ENCODE data around the gene ILRUN. TPM values are rescaled to one million over a fixed set of nuclear protein-coding genes. Genes with fewer than 3 reads are reported as not detected.
"Not testable (repeated sequence)": the region's sequence is repeated elsewhere in the genome, so short reads cannot be mapped to it uniquely, and the experiment has no call there.

Gene ILRUN
- total RNA-seq (10 to 100 TPM; 61.0 to 76.6 (median 65.1) TPM), total RNA-seq (74.9 to 215 (median 126) reads per million in 29 experiments)
- 55.3 TPM for total RNA-seq (2013)

- H3K27ac Mint-ChIP-seq, result peak within 1 kb of the TSS; percentile 97 to 98
- POLR2A ChIA-PET, result interaction anchor here (0.6 to 1.1 kb wide), 4 partner anchors 15 to 61 kb away, joined by 3 to 5 read pairs (median 4); no protein-coding TSS in a partner anchor
- peaks cover 44 to 51% (median 48%) of the 10 kb centered on the region in 3 donors for H3K4me1 Mint-ChIP-seq
- H3K4me3 Mint-ChIP-seq, result peak within 1 kb of the TSS; percentile 88 to 99 (median 98)
- Histone ChIP-seq H3K27ac (ENCODE audit: low read length) (peak within 1 kb of the TSS; percentile 95), H3K27me3 (replicated peaks in 1 of 2; ENCODE audit: control insufficient read depth in 2 of 2, extremely low read depth in 1 of 2, insufficient read depth in 2 of 2, low read length in 1 of 2) (peaks cover 0 to 5% of the 10 kb centered on the region in 2 experiments), H3K36me3 (ENCODE audit: control insufficient read depth in 2 of 2, extremely low read depth in 1 of 2, insufficient read depth in 1 of 2, low read length in 1 of 2) (no peaks in the 10 kb centered on the region), H3K4me1 (ENCODE audit: control insufficient read depth in 1 of 2, extremely low read depth in 1 of 2, insufficient read depth in 2 of 2, low read length in 2 of 2) (peaks cover 18 to 37% of the 10 kb centered on the region in 2 experiments), H3K9me3 (no peaks in the 10 kb centered on the region), H3K4me3 (ENCODE audit: control insufficient read depth in 1 of 2, extremely low read depth in 1 of 2, low read length in 1 of 2) (peak within 1 kb of the TSS; percentile 96)
- 0% methylated on average over 5 of the region's 49 CpGs for WGBS (ENCODE audit: insufficient coverage)
- ATAC-seq (replicated peaks in 1 of 4), result peak; percentile 91 to 94 (median 93)
- H3K9me3 Mint-ChIP-seq, result no peaks in the 10 kb centered on the region
- peak; percentile 89 to 98 (median 95) for DNase-seq
- no peaks in the 10 kb centered on the region for H3K27me3 Mint-ChIP-seq
- CTCF ChIA-PET, result interaction anchor here (0.6 to 1.9 kb wide), 6 partner anchors 25 to 349 kb away, joined by 3 to 7 read pairs (median 3); no protein-coding TSS in a partner anchor
- H3K36me3 Mint-ChIP-seq, result peaks cover 14% of the 10 kb centered on the region
Observed at GRCh38 chr6:34696739-34697543, at the start of gene ILRUN. ILRUN (minus strand) TSS chr6:34696767; CDS start chr6:34696603, 164 bp downstream.

DNA sequence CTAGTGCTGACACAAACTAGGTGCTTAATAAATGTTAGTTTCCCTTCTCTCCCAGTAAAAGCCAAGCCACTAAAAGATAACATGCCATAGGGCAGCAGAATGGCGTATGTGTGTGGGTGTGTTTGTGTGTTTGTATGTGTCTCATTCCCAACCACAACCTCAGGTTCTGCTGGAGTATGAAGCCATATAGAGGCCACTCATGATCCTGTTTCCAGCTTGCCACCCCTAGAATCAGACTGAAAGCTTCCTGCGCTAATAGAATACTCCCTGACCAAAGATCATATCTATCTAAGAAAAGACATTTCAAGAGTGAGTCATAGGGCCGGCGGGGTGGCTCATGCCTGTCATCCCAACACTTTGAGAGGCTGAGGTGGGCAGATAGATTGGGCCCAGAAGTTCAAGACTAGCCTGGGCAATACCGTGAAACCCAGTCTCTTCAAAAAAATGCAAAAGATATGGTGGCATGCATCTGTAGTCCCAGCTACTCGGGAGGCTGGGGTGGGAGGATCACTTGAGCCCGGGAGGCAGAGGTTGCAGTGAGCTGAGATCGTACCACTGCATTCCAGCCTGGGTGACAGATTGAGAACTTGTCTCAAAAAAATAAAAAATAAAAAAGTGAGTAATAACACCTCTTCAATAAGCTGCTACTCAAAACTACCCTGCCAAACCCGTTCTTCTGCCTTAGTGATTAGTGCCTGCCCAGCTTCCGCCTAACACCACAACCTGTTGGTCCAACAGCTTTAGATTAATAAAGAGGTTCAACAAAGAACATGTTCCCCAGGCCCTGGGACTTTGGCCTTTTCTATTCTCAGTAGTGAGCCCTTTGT lies 48.9 kb upstream of the ILRUN start:
- ChIA-PET CTCF (interaction anchor here in 1 of 2 donors (1.1 kb wide), 1 partner anchor 11 kb away, joined by 3 read pairs; no protein-coding TSS in a partner anchor), POLR2A (no interaction called here)
- H3K27ac Mint-ChIP-seq, result no peak overlapping the region
- H3K4me1 Mint-ChIP-seq, result no peaks in the 10 kb centered on the region
- H3K27ac ChIP-seq (ENCODE audit: low read length), result no peak overlapping the region
- H3K36me3 Mint-ChIP-seq, result no peaks in the 10 kb centered on the region
- ATAC-seq (replicated peaks in 1 of 4) (no peak), DNase-seq (no peak)
- no peak overlapping the region for H3K4me3 Mint-ChIP-seq
- no peaks in the 10 kb centered on the region for H3K36me3 ChIP-seq (ENCODE audit: control insufficient read depth in 2 of 2, extremely low read depth in 1 of 2, insufficient read depth in 1 of 2, low read length in 1 of 2)
- peaks cover 0 to 6% of the 10 kb centered on the region in 2 experiments for H3K27me3 ChIP-seq (replicated peaks in 1 of 2; ENCODE audit: control insufficient read depth in 2 of 2, extremely low read depth in 1 of 2, insufficient read depth in 2 of 2, low read length in 1 of 2)
- no peaks in the 10 kb centered on the region for H3K4me1 ChIP-seq (ENCODE audit: control insufficient read depth in 1 of 2, extremely low read depth in 1 of 2, insufficient read depth in 2 of 2, low read length in 2 of 2)
- no peaks in the 10 kb centered on the region for H3K9me3 ChIP-seq
- no peak overlapping the region for H3K4me3 ChIP-seq (ENCODE audit: control insufficient read depth in 1 of 2, extremely low read depth in 1 of 2, low read length in 1 of 2)
- H3K9me3 Mint-ChIP-seq, result no peaks in the 10 kb centered on the region
- WGBS (ENCODE audit: insufficient coverage), result 80% methylated on average over 3 of the region's 10 CpGs
- H3K27me3 Mint-ChIP-seq, result peaks cover 0 to 2% of the 10 kb centered on the region in 2 donors

DNA sequence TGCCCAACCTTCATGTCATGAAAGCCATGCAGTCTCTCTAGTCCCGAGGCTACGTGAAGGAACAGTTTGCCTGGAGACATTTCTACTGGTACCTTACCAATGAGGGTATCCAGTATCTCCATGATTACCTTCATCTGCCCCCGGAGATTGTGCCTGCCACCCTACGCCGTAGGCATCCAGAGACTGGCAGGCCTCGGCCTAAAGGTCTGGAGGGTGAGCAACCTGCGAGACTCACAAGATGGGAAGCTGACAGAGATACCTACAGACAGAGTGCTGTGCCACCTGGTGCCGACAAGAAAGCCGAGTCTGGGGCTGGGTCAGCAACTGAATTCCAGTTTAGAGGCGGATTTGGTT lies 47.7 kb upstream of the ILRUN start:
- POLR2A ChIA-PET; ATAC-seq (replicated peaks in 1 of 4); H3K36me3 ChIP-seq (ENCODE audit: control insufficient read depth in 2 of 2, extremely low read depth in 1 of 2, insufficient read depth in 1 of 2, low read length in 1 of 2); H3K4me1 Mint-ChIP-seq; H3K27ac ChIP-seq (ENCODE audit: low read length); H3K9me3 ChIP-seq; H3K27ac Mint-ChIP-seq; H3K9me3 Mint-ChIP-seq; CTCF ChIA-PET; H3K27me3 ChIP-seq (replicated peaks in 1 of 2; ENCODE audit: control insufficient read depth in 2 of 2, extremely low read depth in 1 of 2, insufficient read depth in 2 of 2, low read length in 1 of 2); H3K27me3 Mint-ChIP-seq; H3K4me3 Mint-ChIP-seq; H3K36me3 Mint-ChIP-seq; DNase-seq; H3K4me3 ChIP-seq (ENCODE audit: control insufficient read depth in 1 of 2, extremely low read depth in 1 of 2, low read length in 1 of 2); H3K4me1 ChIP-seq (ENCODE audit: control insufficient read depth in 1 of 2, extremely low read depth in 1 of 2, insufficient read depth in 2 of 2, low read length in 2 of 2): not testable (repeated sequence)
- WGBS (ENCODE audit: insufficient coverage), result 100% methylated on average over 5 of the region's 10 CpGs

GRCh38 chr6:34743625-34744293 lies 47.2 kb upstream of the ILRUN start:
- 14% methylated on average over 1 of the region's 7 CpGs for WGBS (ENCODE audit: insufficient coverage)
- Mint-ChIP-seq H3K9me3 (no peaks in the 10 kb centered on the region), H3K27me3 (peaks cover 0 to 2% of the 10 kb centered on the region in 2 donors), H3K4me1 (no peaks in the 10 kb centered on the region), H3K27ac (no peak overlapping the region), H3K4me3 (no peak overlapping the region), H3K36me3 (no peaks in the 10 kb centered on the region)
- Histone ChIP-seq H3K27me3 (replicated peaks in 1 of 2; ENCODE audit: control insufficient read depth in 2 of 2, extremely low read depth in 1 of 2, insufficient read depth in 2 of 2, low read length in 1 of 2) (peaks cover 0 to 8% of the 10 kb centered on the region in 2 experiments), H3K36me3 (ENCODE audit: control insufficient read depth in 2 of 2, extremely low read depth in 1 of 2, insufficient read depth in 1 of 2, low read length in 1 of 2) (no peaks in the 10 kb centered on the region), H3K4me1 (ENCODE audit: control insufficient read depth in 1 of 2, extremely low read depth in 1 of 2, insufficient read depth in 2 of 2, low read length in 2 of 2) (no peaks in the 10 kb centered on the region), H3K9me3 (no peaks in the 10 kb centered on the region), H3K27ac (ENCODE audit: low read length) (no peak overlapping the region), H3K4me3 (ENCODE audit: control insufficient read depth in 1 of 2, extremely low read depth in 1 of 2, low read length in 1 of 2) (no peak overlapping the region)
- ATAC-seq (replicated peaks in 1 of 4) (no peak), DNase-seq (no peak)
- POLR2A ChIA-PET, result no interaction called here
- CTCF ChIA-PET, result no interaction called here

GRCh38 chr6:34742094-34742493 lies 45.5 kb upstream of the ILRUN start:
- no peak overlapping the region for H3K27ac Mint-ChIP-seq
- ATAC-seq (replicated peaks in 1 of 4) (no peak), DNase-seq (no peak)
- ChIA-PET POLR2A (no interaction called here), CTCF (no interaction called here)
- H3K9me3 Mint-ChIP-seq, result no peaks in the 10 kb centered on the region
- no peak overlapping the region for H3K27ac ChIP-seq (ENCODE audit: low read length)
- no peak overlapping the region for H3K4me3 ChIP-seq (ENCODE audit: control insufficient read depth in 1 of 2, extremely low read depth in 1 of 2, low read length in 1 of 2)
- no peaks in the 10 kb centered on the region for H3K4me1 ChIP-seq (ENCODE audit: control insufficient read depth in 1 of 2, extremely low read depth in 1 of 2, insufficient read depth in 2 of 2, low read length in 2 of 2)
- peaks cover 0 to 2% of the 10 kb centered on the region in 2 donors for H3K27me3 Mint-ChIP-seq
- H3K4me1 Mint-ChIP-seq, result no peaks in the 10 kb centered on the region
- H3K36me3 Mint-ChIP-seq, result no peaks in the 10 kb centered on the region
- no peaks in the 10 kb centered on the region for H3K9me3 ChIP-seq
- H3K27me3 ChIP-seq (replicated peaks in 1 of 2; ENCODE audit: control insufficient read depth in 2 of 2, extremely low read depth in 1 of 2, insufficient read depth in 2 of 2, low read length in 1 of 2), result peaks cover 0 to 8% of the 10 kb centered on the region in 2 experiments
- H3K36me3 ChIP-seq (ENCODE audit: control insufficient read depth in 2 of 2, extremely low read depth in 1 of 2, insufficient read depth in 1 of 2, low read length in 1 of 2), result no peaks in the 10 kb centered on the region
- no peak overlapping the region for H3K4me3 Mint-ChIP-seq
- WGBS (ENCODE audit: insufficient coverage), result no CpG with 5 or more reads among the region's 4 CpGs

DNA sequence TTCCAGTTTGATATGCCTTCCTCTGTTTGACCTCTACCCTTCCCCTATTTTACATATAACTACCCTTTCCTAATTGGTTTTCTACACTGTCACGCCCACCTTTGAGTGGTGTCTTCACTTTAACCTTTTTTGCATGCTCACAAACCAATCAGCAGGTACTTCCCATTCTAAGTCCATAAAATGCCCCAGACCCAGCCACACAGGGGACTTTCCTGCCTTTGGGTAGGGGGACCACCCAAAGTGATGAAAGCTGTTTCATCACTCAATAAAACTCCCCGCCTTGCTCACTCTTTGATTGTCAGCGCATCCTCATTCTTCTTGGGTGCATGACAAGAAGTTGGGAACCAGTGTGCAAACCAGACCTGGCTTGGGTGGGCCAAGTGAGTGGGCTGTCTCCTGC lies 40.3 kb upstream of the ILRUN start:
- ChIA-PET POLR2A (no interaction called here), CTCF (no interaction called here)
- H3K27ac Mint-ChIP-seq, result no peak overlapping the region
- DNase-seq (no peak), ATAC-seq (replicated peaks in 1 of 4) (no peak)
- Histone ChIP-seq H3K4me3 (ENCODE audit: control insufficient read depth in 1 of 2, extremely low read depth in 1 of 2, low read length in 1 of 2) (no peak overlapping the region), H3K36me3 (ENCODE audit: control insufficient read depth in 2 of 2, extremely low read depth in 1 of 2, insufficient read depth in 1 of 2, low read length in 1 of 2) (no peaks in the 10 kb centered on the region), H3K27ac (ENCODE audit: low read length) (no peak overlapping the region), H3K4me1 (ENCODE audit: control insufficient read depth in 1 of 2, extremely low read depth in 1 of 2, insufficient read depth in 2 of 2, low read length in 2 of 2) (no peaks in the 10 kb centered on the region), H3K9me3 (no peaks in the 10 kb centered on the region), H3K27me3 (replicated peaks in 1 of 2; ENCODE audit: control insufficient read depth in 2 of 2, extremely low read depth in 1 of 2, insufficient read depth in 2 of 2, low read length in 1 of 2) (peaks cover 0 to 2% of the 10 kb centered on the region in 2 experiments)
- 85% methylated on average over 3 of the region's 3 CpGs for WGBS (ENCODE audit: insufficient coverage)
- no peak overlapping the region for H3K4me3 Mint-ChIP-seq
- H3K9me3 Mint-ChIP-seq, result no peaks in the 10 kb centered on the region
- no peaks in the 10 kb centered on the region for H3K36me3 Mint-ChIP-seq
- H3K4me1 Mint-ChIP-seq, result no peaks in the 10 kb centered on the region
- H3K27me3 Mint-ChIP-seq, result no peaks in the 10 kb centered on the region

All from T-cell (primary cell).